A673 (cell line): ENCODE results near the gene EEF1G. TPM values are rescaled to one million over a fixed set of nuclear protein-coding genes. Genes with fewer than 3 reads are reported as not detected.
A peak's percentile ranks its signal among the peaks of the same experiment; 100 is the strongest.

Source experiments
- BruUV-seq: library from RNA; stranded (reverse); fragments of 400-500 nt; replicated peaks from 2 replicates; lab custom pipeline; 2021; lab: Mats Ljungman, UMichigan
- CTCF ChIA-PET: fragments of 300-600 bp; sonication (Branson Sonifier 250); formaldehyde crosslinking; loops from one replicate; lab custom pipeline; 2022; ENCODE audit warnings: antibody characterized with exemption; lab: Charles Lee
- POLR2A ChIA-PET: fragments of 300-600 bp; sonication (Branson Sonifier 250); formaldehyde crosslinking; loops from one replicate; lab custom pipeline; 2022; ENCODE audit warnings: antibody characterized with exemption; ENCODE audit not compliant: low non-redundant PET; lab: Charles Lee
- DNase-seq: peaks from one replicate; pipeline ENCODE4 v3.0.0-alpha.2; 2015; ENCODE audit warnings: low spot score
- H3K27ac ChIP-seq: fragments of 200-600 bp; sonication (generic); 2 replicates; pipeline ENCODE4 v1.5.1; 2016; ENCODE audit warnings: mixed run types, low read depth, mild to moderate bottlenecking, mixed read lengths, antibody characterized with exemption, low read length; ENCODE audit not compliant: poor library complexity, severe bottlenecking
- H3K27me3 ChIP-seq: fragments of 200-600 bp; sonication (generic); replicated peaks from 2 replicates; pipeline ENCODE4 v1.6.1; 2017; ENCODE audit warnings: mixed run types, low read depth, mild to moderate bottlenecking, mixed read lengths, antibody characterized with exemption, low read length; ENCODE audit not compliant: insufficient read depth, poor library complexity
- H3K36me3 ChIP-seq: fragments of 200-600 bp; sonication (generic); 2 replicates; pipeline ENCODE4 v1.6.1; 2016; ENCODE audit warnings: mixed run types, mild to moderate bottlenecking, mixed read lengths, antibody characterized with exemption, low read length; ENCODE audit not compliant: insufficient read depth, poor library complexity, severe bottlenecking
- H3K4me1 ChIP-seq: fragments of 200-600 bp; sonication (generic); 2 replicates; pipeline ENCODE4 v1.6.1; 2017; ENCODE audit warnings: mixed run types, mild to moderate bottlenecking, mixed read lengths, antibody characterized with exemption, low read length; ENCODE audit not compliant: insufficient read depth, poor library complexity, severe bottlenecking
- H3K4me3 ChIP-seq: fragments of 200-600 bp; sonication (generic); 2 replicates; pipeline ENCODE4 v1.5.1; 2016; ENCODE audit warnings: low read depth, mixed run types, mild to moderate bottlenecking, mixed read lengths, low read length; ENCODE audit not compliant: poor library complexity, severe bottlenecking
- H3K9me3 ChIP-seq: fragments of 200-600 bp; sonication (generic); 2 replicates; pipeline ENCODE4 v1.6.1; 2016; ENCODE audit warnings: mixed run types, low read depth, mild to moderate bottlenecking, mixed read lengths, antibody characterized with exemption, low read length; ENCODE audit not compliant: poor library complexity, severe bottlenecking
- CTCF ChIP-seq: fragments of 300-800, 200-600 bp; sonication (generic); conservative IDR thresholded peaks from 2 replicates; pipeline ENCODE4 v1.5.1; 2017; ENCODE audit warnings: low read depth, mild to moderate bottlenecking, antibody characterized with exemption, low read length, moderate library complexity, mixed read lengths
- EZH2 ChIP-seq: fragments of 200-600 bp; sonication (generic); IDR thresholded peaks from 2 replicates; pipeline ENCODE4 v1.6.1; 2017; ENCODE audit warnings: borderline replicate concordance, low read depth, mild to moderate bottlenecking, mixed read lengths, antibody characterized with exemption, low read length; ENCODE audit not compliant: poor library complexity, severe bottlenecking
- intact Hi-C: fragments of 100-400 bp; cut with micrococcal nuclease; formaldehyde crosslinking; loops from one replicate; pipeline ENCODE4 v1.10.0; 2022; ENCODE audit not compliant: unreplicated experiment
- total RNA-seq: library from RNA; stranded (reverse); gene quantifications from 2 replicates; pipeline ENCODE4 v1.2.3, GENCODE V29; 2021

The EEF1G gene
- total RNA-seq, 1 experiment from 2014 or later: 1,817 TPM

GRCh38 chr11:62575156-62575555 lies 1.5 kb upstream of the EEF1G start:
- no peak for TF ChIP-seq CTCF
- TF ChIP-seq EZH2: no peak
- Histone ChIP-seq H3K27me3 (no peaks in the 10 kb centered on the region), H3K4me1 (peaks cover 28% of the 10 kb centered on the region), H3K36me3 (peaks cover 59% of the 10 kb centered on the region), H3K4me3 (peak overlapping the region; percentile 65), H3K27ac (peak overlapping the region; percentile 88), H3K9me3 (no peaks in the 10 kb centered on the region)
- ChIA-PET CTCF (no interaction called here), POLR2A (interaction anchor here (1.8 kb wide), 1 partner anchor 16 kb away, joined by 14 read pairs; the partner anchor contains the start of gene TUT1)
- DNase-seq: no peak
- no TSS peak for BruUV-seq
- intact Hi-C loops: no loop called here

DNA sequence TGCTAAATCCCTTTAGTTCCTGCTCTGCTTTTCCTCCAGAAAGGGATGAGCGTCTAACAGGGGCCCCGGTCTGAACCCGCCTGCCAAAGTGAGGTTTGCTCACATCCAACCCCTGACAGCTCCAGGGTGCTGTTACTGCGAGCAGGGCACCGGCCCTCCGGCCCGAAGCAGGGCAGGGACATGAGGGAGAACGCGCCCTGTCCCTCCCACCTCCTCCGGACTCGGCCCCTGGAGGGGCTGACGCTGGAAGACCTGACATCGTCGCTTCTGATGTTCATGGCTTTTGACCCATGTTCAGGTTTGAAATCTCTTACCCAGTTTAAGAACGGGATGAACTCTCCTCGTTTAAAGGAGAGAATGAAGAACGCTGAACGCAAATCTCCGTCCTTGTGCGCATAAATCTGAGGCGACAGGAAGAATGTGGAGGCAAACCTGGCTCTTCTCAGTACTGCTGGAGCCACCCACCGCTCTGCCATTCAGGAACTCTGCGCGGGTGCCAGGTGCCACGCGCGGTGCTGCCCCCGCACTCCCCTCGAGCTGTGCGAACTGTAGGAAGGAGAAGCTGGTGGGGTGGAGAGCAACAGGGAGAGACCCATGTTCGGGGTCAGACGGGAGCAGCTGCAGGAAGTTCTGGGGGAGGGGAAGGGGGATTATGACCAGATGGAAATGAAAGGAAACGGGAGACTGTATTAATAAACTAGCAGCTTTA lies 826 bp upstream of the EEF1G start:
- Histone ChIP-seq H3K27ac (peak overlapping the region; percentile 88), H3K4me1 (peaks cover 28% of the 10 kb centered on the region), H3K36me3 (peaks cover 61% of the 10 kb centered on the region), H3K9me3 (no peaks in the 10 kb centered on the region), H3K27me3 (no peaks in the 10 kb centered on the region), H3K4me3 (peak overlapping the region; percentile 65)
- POLR2A ChIA-PET: interaction anchor here (0.5 to 1.8 kb wide), 11 partner anchors 17 to 1196 kb away, joined by 3 to 16 read pairs (median 4); partner anchors contain the start of genes AHNAK, C11orf98, CSKMT and MTA2
- DNase-seq: peak; percentile 51
- BruUV-seq: TSS peak; percentile 71
- intact Hi-C loops: no loop called here
- no peak for TF ChIP-seq EZH2
- no peak for TF ChIP-seq CTCF
- CTCF ChIA-PET: interaction anchor here (0.5 to 1.4 kb wide), 9 partner anchors 15 to 837 kb away, joined by 3 to 11 read pairs (median 4); partner anchors contain the start of gene TUT1

DNA sequence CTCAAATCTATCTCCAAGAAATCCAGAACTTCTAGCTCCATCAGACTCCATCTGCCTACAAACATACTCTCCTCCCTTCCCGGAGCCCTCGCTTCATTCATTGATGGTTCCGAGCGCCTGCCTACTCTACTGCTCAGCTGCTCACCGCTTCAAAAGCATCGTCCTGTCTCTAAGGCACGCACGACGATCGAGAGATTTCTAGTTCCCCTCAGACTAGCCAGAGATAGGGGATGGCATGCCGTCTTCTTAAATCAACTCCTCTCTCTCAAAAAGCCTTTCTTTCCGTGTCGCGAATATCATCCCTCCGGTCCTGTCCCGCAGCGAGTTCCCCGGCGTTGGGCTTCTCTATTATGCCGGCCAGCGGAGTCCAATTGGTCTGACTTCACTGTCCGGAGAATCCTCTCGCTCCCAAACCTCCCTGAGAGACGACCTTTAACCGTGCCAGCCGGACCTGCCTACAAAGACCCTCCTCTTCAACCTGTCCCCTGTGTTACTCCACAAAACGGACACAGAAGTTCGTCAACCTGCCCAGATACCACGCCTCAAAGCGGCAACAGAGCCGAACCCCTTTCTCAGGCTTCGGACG lies 592 bp downstream of the EEF1G start:
- ChIA-PET POLR2A (interaction anchor here (0.7 to 1.8 kb wide), 5 partner anchors 18 to 1132 kb away, joined by 3 to 16 read pairs (median 4); partner anchors contain the start of genes C11orf98, CSKMT and TUT1), CTCF (interaction anchor here (0.6 to 1.4 kb wide), 8 partner anchors 13 to 214 kb away, joined by 3 to 9 read pairs (median 4); partner anchors contain the start of gene TUT1)
- peak overlapping the region; percentile 65 for H3K4me3 ChIP-seq
- H3K36me3 ChIP-seq: peaks cover 61% of the 10 kb centered on the region
- intact Hi-C loops: no loop called here
- H3K9me3 ChIP-seq: no peaks in the 10 kb centered on the region
- no peak for TF ChIP-seq CTCF
- no peak for TF ChIP-seq EZH2
- BruUV-seq: TSS peak; percentile 87
- H3K27me3 ChIP-seq: no peaks in the 10 kb centered on the region
- DNase-seq: peak; percentile 37
- H3K27ac ChIP-seq: peak overlapping the region; percentile 83
- peaks cover 31% of the 10 kb centered on the region for H3K4me1 ChIP-seq
